ENCODE measurements around the gene EIF3K. TPM values are rescaled to one million over a fixed set of nuclear protein-coding genes. Genes with fewer than 3 reads are reported as not detected.

Gene EIF3K
- total and polyA plus RNA-seq, 4 experiments from 2014 or later: 320 to 424 (median 352) TPM

DNA sequence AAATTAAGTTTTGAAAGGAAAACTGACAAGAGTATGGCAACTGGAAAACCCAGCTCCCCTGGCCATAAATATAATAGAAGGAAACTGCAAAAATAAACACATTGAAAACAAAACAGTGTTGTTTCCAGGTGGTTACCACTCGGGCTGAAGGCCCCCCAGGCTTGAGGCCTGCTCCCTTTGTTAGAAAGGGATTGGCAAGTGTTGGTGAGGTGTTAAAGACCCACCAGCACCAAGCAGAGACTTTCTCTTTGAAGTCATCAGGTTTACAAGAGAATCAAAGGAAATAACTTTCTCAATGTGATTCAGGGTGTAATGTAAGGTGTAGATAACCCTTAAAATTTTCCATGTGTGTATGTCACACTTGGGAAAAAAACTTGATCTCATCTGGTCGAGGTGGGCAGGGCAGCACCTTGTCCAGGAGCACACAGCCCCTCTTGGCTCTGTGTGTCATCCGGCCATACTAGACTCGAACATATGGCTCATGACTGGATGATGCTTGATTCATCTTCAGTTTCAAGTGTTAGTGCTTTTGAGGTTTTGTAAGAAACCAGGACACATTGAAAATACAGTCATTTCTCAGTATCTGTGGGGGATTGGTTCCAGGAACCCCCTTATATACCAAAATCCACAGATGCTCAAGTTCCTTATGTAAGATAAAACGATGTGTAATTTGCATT is 36.3 kb downstream of the EIF3K start:
- peak overlapping the region in 6 of 7 donors; percentile 5 to 85 (median 64) for H3K27ac Mint-ChIP-seq
- POLR2A ChIA-PET (ENCODE audit: partially characterized antibody): interaction anchor here (0.6 to 2.1 kb wide), 2 partner anchors 194 to 253 kb away, joined by 3 to 5 read pairs; partner anchors contain the start of gene FAM98C
- CTCF ChIA-PET (ENCODE audit: partially characterized antibody): no interaction called here
- H3K36me3 Mint-ChIP-seq: peaks cover 6 to 22% of the 10 kb centered on the region in 2 donors
- peaks cover 51 to 98% (median 75%) of the 10 kb centered on the region in 4 donors for H3K4me1 Mint-ChIP-seq
- H3K9me3 Mint-ChIP-seq: no peaks in the 10 kb centered on the region
- H3K4me3 Mint-ChIP-seq: peak overlapping the region in 7 of 8 donors; percentile 4 to 85 (median 74)
- Histone ChIP-seq H3K4me1 (ENCODE audit: insufficient read depth, low read length) (peaks cover 95% of the 10 kb centered on the region), H3K9me3 (ENCODE audit: control insufficient read depth in 1 of 2, low read length in 2 of 2) (no peaks in the 10 kb centered on the region), H3K36me3 (ENCODE audit: insufficient read depth, low read length) (no peaks in the 10 kb centered on the region), H3K27ac (ENCODE audit: low read depth, low read length) (peak overlapping the region; percentile 18), H3K27me3 (ENCODE audit: insufficient read depth, low read length) (no peaks in the 10 kb centered on the region), H3K4me3 (ENCODE audit: low read length in 2 of 2) (no peak overlapping the region)
- intact Hi-C loops (cut with micrococcal nuclease): no loop called here
- DNase-seq: no peak
- H3K27me3 Mint-ChIP-seq: no peaks in the 10 kb centered on the region

DNA sequence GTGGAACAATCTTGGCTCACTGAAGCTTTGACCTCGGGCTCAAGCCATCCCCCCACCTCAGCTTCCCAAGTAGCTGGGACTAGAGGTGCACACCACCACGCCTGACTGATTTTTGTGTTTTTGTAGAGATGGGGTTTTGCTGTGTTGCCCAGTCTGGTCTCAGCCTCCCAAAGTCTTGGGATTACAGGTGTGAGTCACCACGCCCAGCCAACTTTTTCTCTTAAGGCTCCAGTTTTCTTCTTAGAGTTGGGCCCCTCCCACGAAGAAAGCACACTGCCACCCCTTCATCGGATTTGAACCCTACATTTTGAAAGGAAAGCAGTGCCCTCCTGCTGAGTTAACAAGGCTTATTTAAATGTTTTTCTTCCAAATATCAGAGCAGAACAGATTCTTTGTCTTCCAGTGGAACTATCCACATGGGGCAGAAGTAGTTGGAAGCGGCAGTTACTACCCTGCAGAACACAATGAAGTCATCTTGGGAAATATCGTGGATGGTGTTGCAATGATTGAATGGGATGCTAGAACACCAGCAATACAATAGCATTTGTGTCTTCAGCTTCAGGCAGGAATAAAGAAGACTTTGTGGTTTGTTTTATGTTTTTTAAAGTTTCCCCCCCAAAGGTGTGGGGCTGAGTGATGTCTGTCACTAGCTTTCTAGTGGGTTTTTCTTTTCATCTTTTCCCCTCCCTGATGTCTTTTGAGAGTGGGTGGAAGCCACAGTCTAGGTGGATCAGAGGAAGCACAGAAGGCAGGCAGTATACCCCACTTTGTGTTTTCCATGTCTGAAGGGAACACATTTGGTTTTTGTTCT is 37.4 kb downstream of the EIF3K start:
- H3K4me1 ChIP-seq (ENCODE audit: insufficient read depth, low read length): peaks cover 94% of the 10 kb centered on the region
- Mint-ChIP-seq H3K27me3 (no peaks in the 10 kb centered on the region), H3K36me3 (peaks cover 12 to 29% of the 10 kb centered on the region in 2 donors), H3K4me3 (peak overlapping the region; percentile 1 to 85 (median 73)), H3K4me1 (peaks cover 47 to 98% (median 75%) of the 10 kb centered on the region in 4 donors), H3K9me3 (no peaks in the 10 kb centered on the region), H3K27ac (peak overlapping the region; percentile 47 to 94 (median 74))
- peak overlapping the region; percentile 22 for H3K27ac ChIP-seq (ENCODE audit: low read depth, low read length)
- ChIA-PET CTCF (ENCODE audit: partially characterized antibody) (interaction anchor here (1.0 to 1.9 kb wide), 4 partner anchors 13 to 231 kb away, joined by 3 to 8 read pairs (median 4); no protein-coding TSS in a partner anchor), POLR2A (ENCODE audit: partially characterized antibody) (interaction anchor here (0.5 to 4.0 kb wide), 14 partner anchors 9 to 274 kb away, joined by 3 to 24 read pairs (median 5); partner anchors contain the start of genes ACTN4, EIF3K, FAM98C and MAP4K1)
- DNase-seq: peak; percentile 77 to 86 (median 82)
- no peaks in the 10 kb centered on the region for H3K9me3 ChIP-seq (ENCODE audit: control insufficient read depth in 1 of 2, low read length in 2 of 2)
- H3K27me3 ChIP-seq (ENCODE audit: insufficient read depth, low read length): no peaks in the 10 kb centered on the region
- no peaks in the 10 kb centered on the region for H3K36me3 ChIP-seq (ENCODE audit: insufficient read depth, low read length)
- H3K4me3 ChIP-seq (ENCODE audit: low read length in 2 of 2): peak overlapping the region in 1 of 2 donors; percentile 11
- intact Hi-C loops (cut with micrococcal nuclease): loop anchor here (1.0 to 2.0 kb wide), 2 partner anchors 9 to 38 kb away; partner anchors contain the start of gene ACTN4

DNA sequence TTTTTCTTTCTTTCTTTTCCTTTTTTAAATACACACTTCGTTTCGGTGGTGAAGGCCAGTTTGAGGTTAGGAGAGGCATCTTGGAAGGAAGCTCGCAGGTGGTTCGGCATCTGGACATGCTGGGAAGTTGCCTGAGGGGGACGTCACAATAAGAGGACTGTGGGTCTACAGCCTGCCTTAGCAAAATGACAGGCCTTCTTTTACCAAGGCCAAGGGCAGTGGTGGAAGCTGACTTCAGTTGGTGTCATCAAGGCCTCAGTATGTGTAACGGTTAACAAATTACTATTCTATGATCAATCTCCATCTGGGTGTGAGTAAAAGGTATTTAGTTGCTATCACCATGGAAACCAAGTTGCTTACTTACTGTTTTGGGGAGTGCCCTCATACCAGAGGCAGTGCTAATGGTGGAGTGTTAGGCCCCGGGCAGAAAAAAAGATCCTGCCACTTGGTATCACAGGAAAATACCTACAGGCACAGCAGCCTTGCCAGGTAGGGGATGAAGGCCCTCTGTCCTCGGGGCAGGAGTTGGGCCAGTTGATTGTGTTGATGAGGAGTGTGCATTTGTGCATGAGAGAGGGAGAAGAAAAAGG is 38.7 kb downstream of the EIF3K start:
- ChIA-PET CTCF (ENCODE audit: partially characterized antibody) (interaction anchor here (1.3 to 1.9 kb wide), 2 partner anchors 20 to 112 kb away, joined by 4 to 8 read pairs; no protein-coding TSS in a partner anchor), POLR2A (ENCODE audit: partially characterized antibody) (interaction anchor here (0.6 to 4.0 kb wide), 11 partner anchors 9 to 273 kb away, joined by 3 to 24 read pairs (median 5); partner anchors contain the start of genes ACTN4, EIF3K, FAM98C and MAP4K1)
- Histone ChIP-seq H3K4me3 (ENCODE audit: low read length in 2 of 2) (no peak overlapping the region), H3K27me3 (ENCODE audit: insufficient read depth, low read length) (no peaks in the 10 kb centered on the region), H3K36me3 (ENCODE audit: insufficient read depth, low read length) (no peaks in the 10 kb centered on the region), H3K27ac (ENCODE audit: low read depth, low read length) (peak overlapping the region; percentile 5), H3K9me3 (ENCODE audit: control insufficient read depth in 1 of 2, low read length in 2 of 2) (no peaks in the 10 kb centered on the region), H3K4me1 (ENCODE audit: insufficient read depth, low read length) (peaks cover 91% of the 10 kb centered on the region)
- Mint-ChIP-seq H3K4me1 (peaks cover 45 to 94% (median 75%) of the 10 kb centered on the region in 4 donors), H3K4me3 (peak overlapping the region in 7 of 8 donors; percentile 12 to 87 (median 66)), H3K27ac (peak overlapping the region; percentile 80 to 95 (median 92)), H3K9me3 (no peaks in the 10 kb centered on the region), H3K27me3 (no peaks in the 10 kb centered on the region), H3K36me3 (peaks cover 12 to 29% of the 10 kb centered on the region in 2 donors)
- intact Hi-C loops (cut with micrococcal nuclease): loop anchor here (2.0 kb wide), 1 partner anchor 37 kb away; no protein-coding TSS in a partner anchor
- peak in 4 of 5 donors; percentile 37 to 66 (median 54) for DNase-seq

DNA sequence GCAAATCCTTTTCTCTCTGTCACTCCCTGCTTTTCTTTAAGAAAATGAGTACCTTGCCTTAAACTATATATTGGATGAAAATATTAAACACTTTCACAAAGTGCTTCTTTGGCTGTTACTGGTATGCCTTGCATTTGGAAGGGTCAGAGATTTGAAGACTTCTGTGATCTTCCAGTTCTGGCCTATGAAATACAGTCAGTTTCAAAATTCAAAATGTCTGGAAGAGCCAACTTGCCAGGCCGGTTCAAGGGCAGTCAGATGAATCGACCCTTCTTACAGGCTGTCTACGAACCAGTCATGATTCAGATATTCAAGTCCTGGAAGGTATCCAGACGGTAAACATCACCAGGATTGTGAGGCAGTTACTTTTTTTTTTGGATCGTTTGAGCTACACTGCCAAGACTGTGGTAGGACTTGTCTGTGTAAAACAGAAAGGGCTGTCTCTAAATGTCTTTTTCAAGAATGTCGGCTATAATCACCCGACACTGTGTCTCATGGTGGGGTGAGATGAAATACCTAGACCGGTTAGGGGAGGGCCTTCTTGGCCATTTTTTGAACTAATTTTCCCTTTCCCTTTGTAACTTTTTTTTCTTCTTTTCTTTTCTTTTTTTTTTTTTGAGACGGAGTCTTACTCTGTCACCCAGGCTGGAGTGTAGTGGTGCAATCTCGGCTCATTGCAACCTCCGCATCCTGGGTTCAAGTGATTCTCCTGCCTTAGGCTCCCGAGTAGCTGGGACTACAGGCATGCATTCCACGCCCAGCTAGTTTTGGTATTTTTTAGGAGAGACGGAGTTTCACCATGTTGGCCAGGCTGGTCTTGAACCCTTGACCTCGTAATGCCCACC is 39.7 kb downstream of the EIF3K start:
- Mint-ChIP-seq H3K4me1 (peaks cover 45 to 94% (median 73%) of the 10 kb centered on the region in 4 donors), H3K36me3 (peaks cover 10 to 25% of the 10 kb centered on the region in 2 donors), H3K27ac (peak overlapping the region in 6 of 7 donors; percentile 80 to 95 (median 92)), H3K27me3 (no peaks in the 10 kb centered on the region), H3K9me3 (no peaks in the 10 kb centered on the region), H3K4me3 (peak overlapping the region in 3 of 8 donors; percentile 39 to 79 (median 46))
- no peak for DNase-seq
- Histone ChIP-seq H3K27me3 (ENCODE audit: insufficient read depth, low read length) (no peaks in the 10 kb centered on the region), H3K27ac (ENCODE audit: low read depth, low read length) (peak overlapping the region; percentile 5), H3K4me3 (ENCODE audit: low read length in 2 of 2) (no peak overlapping the region), H3K9me3 (ENCODE audit: control insufficient read depth in 1 of 2, low read length in 2 of 2) (no peaks in the 10 kb centered on the region), H3K36me3 (ENCODE audit: insufficient read depth, low read length) (no peaks in the 10 kb centered on the region), H3K4me1 (ENCODE audit: insufficient read depth, low read length) (peaks cover 93% of the 10 kb centered on the region)
- CTCF ChIA-PET (ENCODE audit: partially characterized antibody): interaction anchor here (1.0 kb wide), 1 partner anchor 12 kb away, joined by 3 read pairs; no protein-coding TSS in a partner anchor
- POLR2A ChIA-PET (ENCODE audit: partially characterized antibody): interaction anchor here (1.2 to 4.0 kb wide), 4 partner anchors 10 to 23 kb away, joined by 3 to 24 read pairs (median 3); no protein-coding TSS in a partner anchor
- intact Hi-C loops (cut with micrococcal nuclease): loop anchor here (1.0 kb wide), 1 partner anchor 9 kb away; no protein-coding TSS in a partner anchor

DNA sequence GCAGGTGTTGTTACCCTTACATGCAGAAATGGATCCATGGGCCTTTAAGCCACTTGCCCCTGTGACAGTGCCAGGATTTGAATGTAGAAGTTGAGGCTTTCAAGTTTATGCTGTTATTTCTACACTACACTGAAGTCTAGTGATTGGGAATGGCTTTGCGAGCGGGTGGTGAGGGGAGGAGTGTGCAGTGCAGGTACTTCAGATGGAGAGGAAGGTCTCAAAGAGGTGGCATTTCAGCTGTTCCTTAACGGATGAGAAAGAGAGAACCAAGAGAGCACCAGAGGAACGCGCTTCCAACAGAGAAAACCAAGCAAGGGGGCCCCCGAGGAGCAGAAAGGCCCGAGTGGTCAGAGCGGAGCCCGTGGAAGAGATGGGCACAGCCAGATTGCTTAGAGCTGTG is 41.7 kb downstream of the EIF3K start:
- ChIA-PET POLR2A (ENCODE audit: partially characterized antibody) (no interaction called here), CTCF (ENCODE audit: partially characterized antibody) (interaction anchor here (1.4 kb wide), 1 partner anchor 13 kb away, joined by 3 read pairs; the partner anchor contains the start of gene ACTN4)
- H3K27ac Mint-ChIP-seq: peak overlapping the region in 3 of 7 donors; percentile 65 to 85 (median 67)
- no peak for DNase-seq
- peaks cover 43 to 93% (median 72%) of the 10 kb centered on the region in 4 donors for H3K4me1 Mint-ChIP-seq
- intact Hi-C loops (cut with micrococcal nuclease): no loop called here
- Histone ChIP-seq H3K9me3 (ENCODE audit: control insufficient read depth in 1 of 2, low read length in 2 of 2) (no peaks in the 10 kb centered on the region), H3K4me3 (ENCODE audit: low read length in 2 of 2) (no peak overlapping the region), H3K4me1 (ENCODE audit: insufficient read depth, low read length) (peaks cover 93% of the 10 kb centered on the region), H3K36me3 (ENCODE audit: insufficient read depth, low read length) (no peaks in the 10 kb centered on the region), H3K27ac (ENCODE audit: low read depth, low read length) (no peak overlapping the region), H3K27me3 (ENCODE audit: insufficient read depth, low read length) (no peaks in the 10 kb centered on the region)
- no peaks in the 10 kb centered on the region for H3K9me3 Mint-ChIP-seq
- peak overlapping the region in 2 of 8 donors; percentile 24 to 64 for H3K4me3 Mint-ChIP-seq
- peaks cover 6 to 26% of the 10 kb centered on the region in 2 donors for H3K36me3 Mint-ChIP-seq
- no peaks in the 10 kb centered on the region for H3K27me3 Mint-ChIP-seq

DNA sequence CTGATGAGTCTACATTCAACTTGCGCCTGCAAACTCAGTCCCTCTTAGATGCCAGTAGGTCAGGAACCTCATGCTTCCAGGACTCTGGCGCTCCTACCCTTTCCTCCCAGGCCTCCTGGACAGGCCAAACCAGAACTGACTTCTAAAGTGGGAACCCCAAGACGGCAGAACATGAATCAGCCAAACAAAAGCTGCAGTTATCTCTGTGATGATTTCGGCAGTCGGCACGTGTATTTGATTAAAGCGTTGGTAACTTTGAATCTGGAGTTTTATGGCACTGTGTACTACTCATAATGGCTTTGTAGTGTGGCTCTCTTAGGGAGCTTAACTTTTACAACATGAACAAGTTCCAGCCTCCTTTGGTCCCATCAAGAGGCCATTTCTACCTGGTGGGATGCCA is 42.1 kb downstream of the EIF3K start:
- Histone ChIP-seq H3K36me3 (ENCODE audit: insufficient read depth, low read length) (no peaks in the 10 kb centered on the region), H3K4me3 (ENCODE audit: low read length in 2 of 2) (no peak overlapping the region), H3K4me1 (ENCODE audit: insufficient read depth, low read length) (peaks cover 93% of the 10 kb centered on the region), H3K27ac (ENCODE audit: low read depth, low read length) (no peak overlapping the region), H3K9me3 (ENCODE audit: control insufficient read depth in 1 of 2, low read length in 2 of 2) (no peaks in the 10 kb centered on the region), H3K27me3 (ENCODE audit: insufficient read depth, low read length) (no peaks in the 10 kb centered on the region)
- CTCF ChIA-PET (ENCODE audit: partially characterized antibody): interaction anchor here (1.2 to 1.4 kb wide), 2 partner anchors 14 to 26 kb away, joined by 3 read pairs; partner anchors contain the start of gene ACTN4
- Mint-ChIP-seq H3K27me3 (no peaks in the 10 kb centered on the region), H3K36me3 (peaks cover 6 to 26% of the 10 kb centered on the region in 2 donors), H3K9me3 (no peaks in the 10 kb centered on the region), H3K27ac (peak overlapping the region in 1 of 7 donors; percentile 63), H3K4me1 (peaks cover 41 to 93% (median 72%) of the 10 kb centered on the region in 4 donors), H3K4me3 (peak overlapping the region in 1 of 8 donors; percentile 15)
- POLR2A ChIA-PET (ENCODE audit: partially characterized antibody): no interaction called here
- DNase-seq: no peak
- intact Hi-C loops (cut with micrococcal nuclease): no loop called here

All from CD4-positive, alpha-beta memory T cell (primary cell).